Psoas muscle (tissue), 8 donors: Measurements from ENCODE around the gene CWC22. TPM values are rescaled to one million over a fixed set of nuclear protein-coding genes. Genes with fewer than 3 reads are reported as not detected.

Experiments used
- ATAC-seq, 4 donors: fragments of 200-7000 bp; cut with Tn5 transposase; one replicate each; pipeline ENCODE4 v1.9.1; 2020; ENCODE audit warnings: moderate library complexity in 3 of 4, mild to moderate bottlenecking in 2 of 4
- DNase-seq, 2 donors: peaks; one replicate each; pipeline ENCODE4 v3.0.0-alpha.2; 2020
- H3K27ac ChIP-seq: fragments of 200-600 bp; one replicate; pipeline ENCODE4 v1.8.0; 2022
- H3K27me3 ChIP-seq, 3 donors: fragments of 200-600 bp in 1 of 3; one replicate each; pipeline versions ENCODE4 v1.6.1 to v1.8.0; 2013 to 2022; ENCODE audit warnings: low read length in 2 of 3, mild to moderate bottlenecking in 2 of 3, moderate library complexity in 1 of 3; ENCODE audit not compliant: insufficient read depth in 3 of 3
- H3K36me3 ChIP-seq, 2 donors: fragments of 200-600 bp in 1 of 2; one replicate each; pipeline versions ENCODE4 v1.6.1 to v1.8.0; 2013 to 2022; ENCODE audit warnings: low read depth in 1 of 2, mild to moderate bottlenecking in 1 of 2, moderate library complexity in 1 of 2; ENCODE audit not compliant: insufficient read depth in 1 of 2
- H3K4me1 ChIP-seq: fragments of 200-600 bp; one replicate; pipeline ENCODE4 v1.8.0; 2022
- H3K4me3 ChIP-seq: fragments of 200-600 bp; one replicate; pipeline ENCODE4 v1.8.0; 2022; ENCODE audit warnings: mild to moderate bottlenecking
- H3K9me3 ChIP-seq: fragments of 200-600 bp; one replicate; pipeline ENCODE4 v1.8.0; 2022
- WGBS, 3 donors: extraction: QIAGEN DNeasy Blood & Tissue Kit; methylation state at CpG; one replicate each; pipeline versions ENCODE4 v1.1.6 to v1.1.7; 2013; 5-methylcytosine and 5-hydroxymethylcytosine counted together
- intact Hi-C, 2 donors: fragments of 100-400 bp; cut with DNase I; formaldehyde crosslinking; loops; one replicate each; pipeline versions ENCODE4 v1.11.0 to v1.14.2; 2022
- polyA plus RNA-seq, 3 donors: library from polyadenylated mRNA; stranded (reverse); fragments of 200-250 nt; gene quantifications; one replicate each; pipeline ENCODE4 v1.2.3, GENCODE V29; 2013
- total RNA-seq, 4 donors: library from RNA; stranded (reverse); fragmentation: NEBNext Ultra II Directional in 2 of 4; extraction: Animal tissue kit (Norgen Biotek cat#: 25700) in 2 of 4; gene quantifications; one replicate each; pipeline versions ENCODE4 v1.2.1 to v1.2.4, GENCODE V29; 2021 to 2023
- TF ChIP-seq, protein P1 (sequence below): fragments of 200-600 bp; IDR thresholded peaks from one replicate; pipeline ENCODE4 v1.8.0; 2022; ENCODE audit warnings: antibody characterized with exemption
- donor health status: healthy with polysubstance abuse.
- donor health status: DM: no; HTN: no; CAD: no; lungs with moderate emphysema.
- donor health status: Bipolar disorder and iron deficiency.
- donor health status: healthy.
- donor health status: DM: yes; HTN: yes; CAD: no.
- donor health status: DM: no; HTN: no; CAD: no.
- donor health status: DM: no; HTN: no; CAD: no.
- donor health status: DM: yes; HTN: yes; CAD: no.

CWC22 gene
- total and polyA plus RNA-seq, 7 donors = 10.2 to 21.7 (median 17.2) TPM

DNA sequence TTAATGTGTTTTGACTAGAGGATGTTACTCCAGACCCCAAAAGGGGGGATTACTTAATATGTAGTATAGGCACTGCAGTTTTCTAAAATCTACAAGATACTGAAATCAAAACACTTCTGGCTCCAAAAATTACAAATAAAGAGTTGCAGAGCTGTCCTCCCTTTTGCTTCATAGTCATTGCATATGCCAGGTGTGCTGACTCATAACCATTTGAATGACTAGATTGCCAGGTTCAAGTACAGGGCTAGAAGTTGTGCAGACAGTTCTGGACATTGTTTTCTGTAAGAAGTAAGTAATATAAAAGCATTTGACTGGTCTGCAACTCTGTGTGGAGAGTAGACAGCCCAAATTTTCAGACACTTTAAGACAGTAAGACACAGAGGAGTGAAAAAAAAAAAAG lies 6.7 kb downstream of the CWC22 start:
- intact Hi-C loops = no loop called here
- no peaks in the 10 kb centered on the region for H3K36me3 ChIP-seq

DNA sequence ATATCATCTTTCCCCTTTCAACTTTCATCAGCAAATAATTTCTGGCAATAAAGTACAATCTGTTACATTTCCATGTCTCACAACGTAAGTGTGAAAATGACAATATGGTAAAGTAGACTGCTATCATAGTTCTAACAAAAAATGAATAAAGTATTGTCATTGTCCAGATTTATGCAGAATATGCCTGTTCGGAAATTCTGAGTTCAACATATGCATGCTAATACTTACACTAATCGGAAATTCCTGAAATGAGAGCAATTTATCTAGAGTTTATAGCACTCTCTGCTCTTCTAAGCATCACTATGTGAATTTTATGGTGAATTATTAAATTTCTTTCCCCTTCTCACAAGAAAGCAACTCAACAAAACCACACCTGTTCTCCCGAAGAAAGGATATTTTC lies 8.1 kb downstream of the CWC22 start:
- no peaks in the 10 kb centered on the region for H3K36me3 ChIP-seq
- no peaks in the 10 kb centered on the region for H3K9me3 ChIP-seq
- 82 to 88% (median 84%) methylated on average over 4 of the region's 4 CpGs for WGBS, 3 donors
- TF ChIP-seq, protein P1, sequence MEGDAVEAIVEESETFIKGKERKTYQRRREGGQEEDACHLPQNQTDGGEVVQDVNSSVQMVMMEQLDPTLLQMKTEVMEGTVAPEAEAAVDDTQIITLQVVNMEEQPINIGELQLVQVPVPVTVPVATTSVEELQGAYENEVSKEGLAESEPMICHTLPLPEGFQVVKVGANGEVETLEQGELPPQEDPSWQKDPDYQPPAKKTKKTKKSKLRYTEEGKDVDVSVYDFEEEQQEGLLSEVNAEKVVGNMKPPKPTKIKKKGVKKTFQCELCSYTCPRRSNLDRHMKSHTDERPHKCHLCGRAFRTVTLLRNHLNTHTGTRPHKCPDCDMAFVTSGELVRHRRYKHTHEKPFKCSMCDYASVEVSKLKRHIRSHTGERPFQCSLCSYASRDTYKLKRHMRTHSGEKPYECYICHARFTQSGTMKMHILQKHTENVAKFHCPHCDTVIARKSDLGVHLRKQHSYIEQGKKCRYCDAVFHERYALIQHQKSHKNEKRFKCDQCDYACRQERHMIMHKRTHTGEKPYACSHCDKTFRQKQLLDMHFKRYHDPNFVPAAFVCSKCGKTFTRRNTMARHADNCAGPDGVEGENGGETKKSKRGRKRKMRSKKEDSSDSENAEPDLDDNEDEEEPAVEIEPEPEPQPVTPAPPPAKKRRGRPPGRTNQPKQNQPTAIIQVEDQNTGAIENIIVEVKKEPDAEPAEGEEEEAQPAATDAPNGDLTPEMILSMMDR = no peak
- no peak for ATAC-seq
- intact Hi-C loops = no loop called here
- H3K4me1 ChIP-seq = peaks cover 14% of the 10 kb centered on the region
- H3K4me3 ChIP-seq = no peak overlapping the region
- no peak for DNase-seq
- H3K27me3 ChIP-seq = no peaks in the 10 kb centered on the region
- no peak overlapping the region for H3K27ac ChIP-seq

More for the DNA sequence above, 6.7 kb downstream of the CWC22 start:
- no peak overlapping the region for H3K4me3 ChIP-seq
- H3K27ac ChIP-seq = no peak overlapping the region
- ATAC-seq (peak; percentile 53 to 70 (median 65)), DNase-seq (no peak)
- TF ChIP-seq, protein P1 = no peak
- H3K9me3 ChIP-seq = no peaks in the 10 kb centered on the region
- H3K27me3 ChIP-seq = no peaks in the 10 kb centered on the region
- peaks cover 26% of the 10 kb centered on the region for H3K4me1 ChIP-seq

DNA sequence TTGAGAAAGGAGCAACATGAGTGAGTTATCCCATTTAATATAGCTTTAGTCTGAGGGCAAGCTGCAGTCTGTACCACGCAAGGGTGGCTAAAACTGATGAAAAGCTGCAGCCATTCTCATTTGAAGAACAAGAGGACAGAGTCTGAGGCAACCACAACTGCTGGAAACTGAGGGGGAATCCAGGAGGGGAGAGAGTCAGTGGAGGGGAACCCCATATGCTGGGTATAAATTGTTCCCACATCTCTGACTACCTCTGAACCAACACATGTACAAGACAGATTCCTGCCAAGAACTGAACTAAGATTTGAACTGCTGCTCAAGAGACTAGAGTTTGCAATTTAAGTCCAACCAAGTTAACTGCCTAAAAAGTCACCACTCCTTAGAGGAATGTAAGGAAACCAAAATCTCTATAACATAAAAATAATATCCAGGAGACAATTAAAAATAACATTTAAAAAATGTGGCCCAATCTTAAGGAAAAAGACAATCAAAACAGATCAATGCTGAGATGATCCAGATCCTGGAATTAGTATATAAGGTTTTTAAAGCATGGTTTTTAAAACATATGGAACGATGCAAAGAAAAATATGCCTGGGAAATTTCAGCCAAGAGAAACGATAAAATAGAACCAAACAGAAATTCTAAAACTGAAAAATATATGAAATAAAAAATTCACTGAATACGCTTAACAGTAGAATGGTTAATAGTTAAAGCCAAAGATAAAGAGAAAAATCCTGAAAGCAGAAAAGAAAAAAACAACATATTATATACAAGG lies 11.2 kb downstream of the CWC22 start:
- Histone ChIP-seq H3K36me3 (peaks cover 4 to 21% of the 10 kb centered on the region in 2 donors), H3K9me3 (no peaks in the 10 kb centered on the region), H3K27me3 (no peaks in the 10 kb centered on the region), H3K4me1 (peaks cover 12% of the 10 kb centered on the region), H3K27ac (no peak overlapping the region), H3K4me3 (no peak overlapping the region)
- WGBS, 3 donors = 94 to 97% (median 95%) methylated on average over 4 of the region's 4 CpGs
- intact Hi-C loops = no loop called here
- no peak for DNase-seq
- TF ChIP-seq, protein P1 = no peak
- no peak for ATAC-seq

DNA sequence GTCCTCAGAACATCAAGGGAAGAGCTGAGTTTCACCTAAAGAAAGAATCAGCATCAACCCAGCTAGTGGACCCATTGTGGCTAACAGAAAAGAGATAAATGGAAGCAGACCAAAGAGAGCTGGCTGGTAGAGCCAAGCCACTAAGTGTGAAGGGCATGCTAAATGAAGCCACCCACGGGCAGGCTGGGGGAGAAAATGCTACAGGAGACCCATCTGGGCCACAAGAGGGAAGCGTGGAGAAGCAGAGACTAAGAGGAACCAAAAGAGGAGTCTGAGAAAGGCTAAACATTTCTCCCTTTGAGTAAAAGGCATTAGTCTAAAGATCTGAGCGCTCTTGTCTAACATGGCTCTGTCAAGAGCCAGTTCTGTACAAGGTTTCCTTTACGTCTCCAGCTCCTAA lies 15.8 kb downstream of the CWC22 start:
- no peak for ATAC-seq
- intact Hi-C loops = no loop called here
- H3K36me3 ChIP-seq = peaks cover 4 to 61% of the 10 kb centered on the region in 2 donors
- no peak overlapping the region for H3K27ac ChIP-seq
- TF ChIP-seq, protein P1 = no peak
- no peaks in the 10 kb centered on the region for H3K27me3 ChIP-seq
- no peaks in the 10 kb centered on the region for H3K9me3 ChIP-seq
- no peak for DNase-seq
- 80 to 83% (median 82%) methylated on average over 4 of the region's 4 CpGs for WGBS, 3 donors
- peaks cover 5% of the 10 kb centered on the region for H3K4me1 ChIP-seq
- no peak overlapping the region for H3K4me3 ChIP-seq
